ENCODE data around the gene ST8SIA5.
"Not testable (repeated sequence)": the region's sequence is repeated elsewhere in the genome, so short reads cannot be mapped to it uniquely, and the experiment has no call there.

ST8SIA5 gene, protein sequence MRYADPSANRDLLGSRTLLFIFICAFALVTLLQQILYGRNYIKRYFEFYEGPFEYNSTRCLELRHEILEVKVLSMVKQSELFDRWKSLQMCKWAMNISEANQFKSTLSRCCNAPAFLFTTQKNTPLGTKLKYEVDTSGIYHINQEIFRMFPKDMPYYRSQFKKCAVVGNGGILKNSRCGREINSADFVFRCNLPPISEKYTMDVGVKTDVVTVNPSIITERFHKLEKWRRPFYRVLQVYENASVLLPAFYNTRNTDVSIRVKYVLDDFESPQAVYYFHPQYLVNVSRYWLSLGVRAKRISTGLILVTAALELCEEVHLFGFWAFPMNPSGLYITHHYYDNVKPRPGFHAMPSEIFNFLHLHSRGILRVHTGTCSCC

DNA sequence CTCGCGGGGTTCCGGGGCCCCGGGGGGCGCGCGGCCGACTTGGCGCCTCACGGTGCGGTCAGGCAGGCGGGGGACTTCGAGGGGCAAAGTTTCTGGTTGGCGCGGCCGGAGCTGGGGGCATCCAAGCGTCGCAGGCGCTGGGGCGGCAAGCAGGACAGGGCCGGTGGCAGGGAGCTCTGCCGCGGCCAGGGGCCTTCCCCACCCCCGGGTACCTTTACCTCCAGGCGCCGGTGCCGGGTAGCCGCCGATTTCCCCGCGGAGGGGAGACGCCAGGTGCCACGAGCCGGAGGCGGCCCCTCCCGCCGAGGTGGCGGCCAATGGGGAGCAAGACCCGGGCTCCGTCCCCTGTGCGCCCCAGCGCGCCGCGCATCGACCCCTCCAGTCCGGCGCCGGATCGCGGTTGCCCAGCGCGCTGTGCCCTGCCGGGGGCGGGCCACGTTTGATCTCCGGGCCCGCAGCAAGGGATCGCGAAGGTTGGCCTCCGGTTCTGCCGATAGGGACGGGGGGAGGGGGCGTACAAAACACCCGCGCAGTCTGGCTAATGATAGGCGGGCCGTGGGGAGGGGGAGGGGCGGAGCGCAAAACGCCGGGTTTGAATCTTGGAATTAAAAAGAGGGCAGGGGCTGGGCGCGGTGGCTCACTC is at the start of gene ST8SIA5:
Gene ST8SIA5, minus strand, starts transcription at position 495 of the 643 bp plus-strand sequence. CDS start 545 bp downstream, outside the sequence.
- DNase-seq (ENCODE audit: low read depth, low spot score) = no peak

GRCh38 chr18:46795945-46796344 is 39.1 kb upstream of the ST8SIA5 start:
- not testable (repeated sequence) for DNase-seq (ENCODE audit: low read depth, low spot score)

DNA sequence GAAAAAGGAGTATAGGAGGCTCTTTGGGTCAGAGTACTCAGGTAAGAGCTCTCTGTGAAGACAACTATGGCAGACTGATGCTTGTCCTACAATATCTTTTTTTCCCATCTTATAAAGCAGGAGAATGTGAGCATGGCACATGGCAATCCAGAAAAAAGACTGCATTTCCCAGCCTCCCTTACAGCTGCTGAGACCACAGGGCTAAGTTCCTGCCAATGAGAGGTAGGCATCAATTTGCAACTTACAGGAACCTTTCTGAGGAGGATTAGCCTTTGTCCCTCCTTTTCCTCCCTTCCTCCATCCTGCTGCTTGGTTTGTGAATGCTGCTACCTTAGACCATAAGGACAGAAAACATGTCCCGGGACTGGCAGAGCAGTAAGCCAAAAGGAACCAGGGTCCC is 37.8 kb upstream of the ST8SIA5 start:
- DNase-seq (ENCODE audit: low read depth, low spot score) = no peak

- DNase-seq (ENCODE audit: low read depth, low spot score) = no peak
Observed at GRCh38 chr18:46793565-46793964, 36.7 kb upstream of the ST8SIA5 start.

GRCh38 chr18:46789088-46789487 is 32.2 kb upstream of the ST8SIA5 start:
- no peak for DNase-seq (ENCODE audit: low read depth, low spot score)

- DNase-seq (ENCODE audit: low read depth, low spot score) = no peak
Observed at GRCh38 chr18:46787674-46788073, 30.8 kb upstream of the ST8SIA5 start.

DNA sequence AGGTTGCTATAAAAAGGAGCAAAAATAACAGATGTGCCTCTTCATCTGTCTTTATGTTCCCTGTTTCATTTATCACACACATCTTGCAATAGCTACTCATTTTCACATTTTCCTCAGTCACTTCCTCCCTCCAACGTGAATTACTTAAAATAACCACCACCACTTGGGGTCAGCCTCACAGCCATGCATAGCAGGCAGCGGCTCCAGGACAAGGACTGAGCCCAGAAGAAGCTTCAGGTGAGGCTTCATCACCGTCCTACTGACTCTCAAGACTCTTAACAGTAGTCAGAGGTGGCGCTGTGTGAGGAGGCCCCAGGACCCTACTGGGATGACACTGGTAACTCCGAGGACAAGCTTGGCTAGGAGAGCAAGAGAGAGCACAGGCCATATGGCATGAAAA is 15.5 kb upstream of the ST8SIA5 start:
- DNase-seq (ENCODE audit: low read depth, low spot score) = no peak

DNA sequence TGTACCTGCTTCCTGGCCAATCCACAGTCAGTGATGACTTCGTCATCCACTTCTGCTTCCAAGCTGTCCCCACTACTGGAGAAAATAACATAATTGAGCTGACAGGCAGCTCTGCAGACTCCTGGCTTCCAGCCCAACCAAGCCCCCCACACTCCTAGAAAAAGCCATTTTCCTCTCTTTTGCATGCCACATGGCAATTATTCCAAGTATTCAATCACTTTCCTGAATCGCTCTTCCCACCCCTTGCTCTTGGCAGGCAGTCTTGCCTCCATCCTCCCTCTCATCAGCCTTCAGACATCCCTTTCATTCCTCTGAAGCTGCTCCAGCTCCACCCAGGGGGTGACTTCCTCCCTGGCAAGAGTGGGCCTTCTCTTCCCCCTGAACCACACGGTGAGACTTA is 14.3 kb upstream of the ST8SIA5 start:
- DNase-seq (ENCODE audit: low read depth, low spot score) = no peak

DNA sequence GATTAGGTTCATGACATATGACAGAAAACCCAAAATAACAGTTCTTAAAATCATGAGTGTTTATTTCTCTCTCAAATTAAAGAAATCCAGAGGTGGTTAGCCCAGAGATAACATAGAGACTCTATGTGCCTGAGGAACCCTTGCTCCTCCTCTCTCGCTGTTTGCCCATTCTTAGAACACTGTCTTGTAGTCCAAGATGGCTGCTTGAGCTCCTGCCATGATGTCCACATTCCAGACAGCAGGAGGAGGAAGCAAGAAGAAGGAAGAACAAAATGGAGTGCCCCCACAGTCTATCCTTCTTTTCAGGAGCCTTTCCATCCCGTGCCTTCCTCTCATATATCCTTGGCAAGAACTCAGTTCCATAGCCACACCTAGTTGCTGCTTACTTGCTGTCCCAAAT is 13.9 kb upstream of the ST8SIA5 start:
- DNase-seq (ENCODE audit: low read depth, low spot score) = no peak

GRCh38 chr18:46768166-46768921 is 11.5 kb upstream of the ST8SIA5 start:
- DNase-seq (ENCODE audit: low read depth, low spot score) = no peak

DNA sequence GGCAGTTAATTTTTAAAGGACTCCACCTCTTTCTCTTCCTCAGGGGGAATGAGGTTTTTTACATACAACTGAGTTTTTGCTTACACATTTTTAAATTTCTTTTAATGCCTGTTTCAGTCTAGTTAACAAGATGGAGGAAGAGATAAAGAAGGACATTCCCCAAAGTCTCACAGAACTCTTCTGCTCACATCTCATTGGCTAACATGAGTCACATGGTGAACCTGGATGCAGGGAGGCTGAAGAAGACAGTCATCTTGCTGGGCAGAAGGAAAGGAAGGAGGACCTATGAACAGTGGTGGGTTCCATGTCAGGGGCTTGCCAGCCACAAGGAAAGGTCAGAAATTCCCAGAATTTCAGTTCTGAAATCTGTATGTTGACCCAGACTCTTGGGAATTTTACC is 10.4 kb upstream of the ST8SIA5 start:
- no peak for DNase-seq (ENCODE audit: low read depth, low spot score)

- DNase-seq (ENCODE audit: low read depth, low spot score) = no peak
Observed at GRCh38 chr18:46764586-46764985, 7.7 kb upstream of the ST8SIA5 start.

- no peak for DNase-seq (ENCODE audit: low read depth, low spot score)
Observed at GRCh38 chr18:46761059-46761769, 4.4 kb upstream of the ST8SIA5 start.

DNA sequence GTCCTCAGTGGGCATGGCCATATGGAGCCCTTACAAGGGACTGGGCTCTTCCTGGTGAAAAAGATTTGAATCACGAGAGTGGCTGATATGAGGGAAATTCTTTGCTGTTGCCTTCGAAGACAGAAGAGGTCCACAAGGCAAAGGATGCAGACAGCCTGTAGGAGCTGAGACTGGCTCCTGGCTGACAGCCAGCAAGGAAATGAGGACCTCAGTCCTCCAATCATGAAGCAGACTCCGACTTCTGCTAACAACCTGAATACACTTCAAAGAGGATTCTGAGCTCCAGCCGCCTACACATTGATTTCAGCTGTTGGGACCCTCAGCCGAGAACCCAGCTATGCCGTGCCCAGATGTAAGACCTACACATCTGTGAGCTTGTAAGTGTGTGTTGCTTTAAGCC is 3.0 kb upstream of the ST8SIA5 start:
- no peak for DNase-seq (ENCODE audit: low read depth, low spot score)

- no peak for DNase-seq (ENCODE audit: low read depth, low spot score)
Observed at GRCh38 chr18:46756025-46756558, 761 bp downstream of the ST8SIA5 start.

GRCh38 chr18:46755315-46756024 is 1.4 kb downstream of the ST8SIA5 start:
- DNase-seq (ENCODE audit: low read depth, low spot score) = no peak

DNA sequence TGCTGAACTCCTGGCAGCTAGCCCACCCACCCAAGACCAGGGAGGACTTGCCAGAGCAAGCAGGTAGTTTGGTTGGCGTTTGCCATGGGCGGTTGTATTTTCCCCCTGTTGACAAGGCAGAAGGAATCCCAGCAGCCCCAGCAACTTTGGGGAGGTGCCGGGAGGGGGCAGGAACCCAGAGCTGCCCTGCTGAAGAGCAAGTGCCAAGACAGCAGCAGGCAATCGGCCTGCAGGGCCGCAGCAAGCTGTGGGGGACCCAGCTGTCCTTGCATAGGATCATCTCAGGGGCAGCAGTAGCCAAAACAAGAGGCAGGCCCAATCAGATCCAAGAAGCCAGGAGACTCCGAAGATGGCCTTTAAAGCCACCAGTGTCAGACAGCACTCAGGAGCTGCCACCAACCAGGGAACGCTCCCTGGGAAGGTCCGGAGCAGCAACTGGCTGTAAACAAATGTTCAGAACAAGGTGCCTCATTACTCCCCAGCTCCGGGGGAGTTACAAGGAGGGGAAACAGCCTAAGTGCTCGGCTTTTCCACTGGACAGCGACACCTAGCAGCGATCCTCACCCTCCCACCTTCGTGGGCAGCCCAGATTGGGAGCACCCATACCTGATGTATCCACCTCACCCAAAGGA is 2.1 kb downstream of the ST8SIA5 start:
- no peak for DNase-seq (ENCODE audit: low read depth, low spot score)

DNA sequence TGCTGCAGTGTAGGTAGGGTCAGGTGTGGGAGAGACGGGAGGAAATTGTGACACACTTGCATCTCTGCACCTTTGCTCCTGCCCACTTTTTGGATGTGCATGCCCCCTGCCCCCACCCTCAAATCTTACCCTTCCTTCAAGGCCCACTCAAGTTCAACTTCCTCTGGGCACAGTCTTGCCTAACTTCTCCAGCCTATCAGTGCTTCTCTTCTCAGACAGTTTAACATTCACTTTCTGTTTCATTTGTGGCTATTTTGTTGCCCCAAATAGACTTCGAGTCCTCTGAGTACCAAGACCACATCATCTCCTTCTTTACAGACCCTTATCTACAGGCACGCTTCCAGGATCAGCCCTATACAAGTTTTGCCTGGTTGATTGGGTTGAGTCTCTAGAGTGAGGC is 2.7 kb downstream of the ST8SIA5 start:
- no peak for DNase-seq (ENCODE audit: low read depth, low spot score)

- no peak for DNase-seq (ENCODE audit: low read depth, low spot score)
Observed at GRCh38 chr18:46751882-46752281, 5.0 kb downstream of the ST8SIA5 start.

DNA sequence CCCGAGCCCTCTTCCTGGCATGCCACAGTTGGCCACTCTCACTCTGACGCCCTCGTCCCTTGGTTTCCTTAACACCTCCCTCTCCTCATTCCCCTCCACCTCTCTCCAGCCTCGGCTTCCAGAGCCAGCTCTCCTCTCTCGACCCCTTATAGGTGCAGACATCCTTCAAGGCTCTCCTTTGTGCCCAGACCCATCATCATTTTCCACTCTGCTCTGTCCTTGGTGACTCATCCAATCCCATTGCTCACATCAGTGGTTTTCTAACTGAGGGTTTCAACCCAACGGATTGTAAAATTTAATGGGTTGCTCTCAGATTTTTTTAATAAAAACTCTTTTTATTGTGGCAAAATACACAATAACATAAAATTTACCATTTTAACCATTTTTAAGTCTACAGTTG is 6.2 kb downstream of the ST8SIA5 start:
- no peak for DNase-seq (ENCODE audit: low read depth, low spot score)

DNA sequence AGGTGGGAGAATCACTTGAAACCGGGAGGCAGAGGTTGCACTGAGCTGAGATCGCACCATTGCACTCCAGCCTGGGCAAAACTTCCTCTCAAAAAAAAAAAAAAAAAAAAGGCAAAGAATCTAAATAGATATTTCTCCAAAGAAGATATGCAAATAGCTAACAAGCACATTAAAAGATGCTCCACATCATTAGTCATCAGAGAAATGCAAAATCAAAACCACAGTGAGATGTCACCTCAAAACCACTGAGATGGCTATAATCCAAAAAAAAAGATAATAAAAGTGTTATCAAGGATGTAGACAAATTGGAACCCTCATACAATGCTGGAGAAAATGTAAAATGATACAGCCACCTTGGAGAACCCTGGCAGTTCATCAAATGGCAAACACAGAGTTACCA is 8.4 kb downstream of the ST8SIA5 start:
- DNase-seq (ENCODE audit: low read depth, low spot score) = no peak

Measured in activated naive CD8-positive, alpha-beta T cell treated with anti-CD3 and anti-CD28 coated beads, Interleukin-2, amount 50 U/mL, for 16 hours (primary cell).